ENCODE measurements around the gene GSTA1.
"Not testable (repeated sequence)": the region's sequence is repeated elsewhere in the genome, so short reads cannot be mapped to it uniquely, and the experiment has no call there.

The GSTA1 gene

DNA sequence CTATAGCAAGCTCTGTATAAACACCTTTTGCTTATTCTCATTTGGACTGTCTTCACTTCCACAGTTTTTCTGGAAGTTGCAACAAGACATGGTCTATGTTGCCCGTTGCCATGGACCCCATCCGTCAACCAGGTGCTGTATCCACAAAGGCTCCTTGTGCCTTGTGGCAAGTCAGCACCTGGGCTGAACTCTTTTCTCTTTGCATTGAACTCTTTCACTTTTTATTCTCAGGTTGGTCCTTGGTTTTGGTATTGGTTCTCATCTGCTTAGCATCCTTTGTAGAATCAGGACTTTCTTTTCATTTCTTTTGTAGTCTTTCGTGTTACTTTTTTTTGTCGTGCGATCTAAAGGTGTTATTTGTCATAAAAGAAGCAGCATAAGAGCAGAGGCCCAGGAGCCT is 5.0 kb upstream of the GSTA1 start:
- H3K27ac ChIP-seq (replicated peaks), result no peak overlapping the region
- DNase-seq (ENCODE audit: low read depth in 1 of 2, low spot score in 1 of 2), result no peak
- H3K27me3 ChIP-seq (ENCODE audit: insufficient read depth, poor library complexity, severe bottlenecking), result no peaks in the 10 kb centered on the region
- H3K4me3 ChIP-seq (replicated peaks; ENCODE audit: insufficient read depth, low read length), result no peak overlapping the region
- TF ChIP-seq, protein P1, sequence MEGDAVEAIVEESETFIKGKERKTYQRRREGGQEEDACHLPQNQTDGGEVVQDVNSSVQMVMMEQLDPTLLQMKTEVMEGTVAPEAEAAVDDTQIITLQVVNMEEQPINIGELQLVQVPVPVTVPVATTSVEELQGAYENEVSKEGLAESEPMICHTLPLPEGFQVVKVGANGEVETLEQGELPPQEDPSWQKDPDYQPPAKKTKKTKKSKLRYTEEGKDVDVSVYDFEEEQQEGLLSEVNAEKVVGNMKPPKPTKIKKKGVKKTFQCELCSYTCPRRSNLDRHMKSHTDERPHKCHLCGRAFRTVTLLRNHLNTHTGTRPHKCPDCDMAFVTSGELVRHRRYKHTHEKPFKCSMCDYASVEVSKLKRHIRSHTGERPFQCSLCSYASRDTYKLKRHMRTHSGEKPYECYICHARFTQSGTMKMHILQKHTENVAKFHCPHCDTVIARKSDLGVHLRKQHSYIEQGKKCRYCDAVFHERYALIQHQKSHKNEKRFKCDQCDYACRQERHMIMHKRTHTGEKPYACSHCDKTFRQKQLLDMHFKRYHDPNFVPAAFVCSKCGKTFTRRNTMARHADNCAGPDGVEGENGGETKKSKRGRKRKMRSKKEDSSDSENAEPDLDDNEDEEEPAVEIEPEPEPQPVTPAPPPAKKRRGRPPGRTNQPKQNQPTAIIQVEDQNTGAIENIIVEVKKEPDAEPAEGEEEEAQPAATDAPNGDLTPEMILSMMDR (IDR thresholded peaks at IDR 0.05; ENCODE audit: insufficient read depth, low read length), result no peak
- TF ChIP-seq POLR2AphosphoS5 (IDR thresholded peaks at IDR 0.05; ENCODE audit: low read depth), result no peak
- TF ChIP-seq, protein P2, sequence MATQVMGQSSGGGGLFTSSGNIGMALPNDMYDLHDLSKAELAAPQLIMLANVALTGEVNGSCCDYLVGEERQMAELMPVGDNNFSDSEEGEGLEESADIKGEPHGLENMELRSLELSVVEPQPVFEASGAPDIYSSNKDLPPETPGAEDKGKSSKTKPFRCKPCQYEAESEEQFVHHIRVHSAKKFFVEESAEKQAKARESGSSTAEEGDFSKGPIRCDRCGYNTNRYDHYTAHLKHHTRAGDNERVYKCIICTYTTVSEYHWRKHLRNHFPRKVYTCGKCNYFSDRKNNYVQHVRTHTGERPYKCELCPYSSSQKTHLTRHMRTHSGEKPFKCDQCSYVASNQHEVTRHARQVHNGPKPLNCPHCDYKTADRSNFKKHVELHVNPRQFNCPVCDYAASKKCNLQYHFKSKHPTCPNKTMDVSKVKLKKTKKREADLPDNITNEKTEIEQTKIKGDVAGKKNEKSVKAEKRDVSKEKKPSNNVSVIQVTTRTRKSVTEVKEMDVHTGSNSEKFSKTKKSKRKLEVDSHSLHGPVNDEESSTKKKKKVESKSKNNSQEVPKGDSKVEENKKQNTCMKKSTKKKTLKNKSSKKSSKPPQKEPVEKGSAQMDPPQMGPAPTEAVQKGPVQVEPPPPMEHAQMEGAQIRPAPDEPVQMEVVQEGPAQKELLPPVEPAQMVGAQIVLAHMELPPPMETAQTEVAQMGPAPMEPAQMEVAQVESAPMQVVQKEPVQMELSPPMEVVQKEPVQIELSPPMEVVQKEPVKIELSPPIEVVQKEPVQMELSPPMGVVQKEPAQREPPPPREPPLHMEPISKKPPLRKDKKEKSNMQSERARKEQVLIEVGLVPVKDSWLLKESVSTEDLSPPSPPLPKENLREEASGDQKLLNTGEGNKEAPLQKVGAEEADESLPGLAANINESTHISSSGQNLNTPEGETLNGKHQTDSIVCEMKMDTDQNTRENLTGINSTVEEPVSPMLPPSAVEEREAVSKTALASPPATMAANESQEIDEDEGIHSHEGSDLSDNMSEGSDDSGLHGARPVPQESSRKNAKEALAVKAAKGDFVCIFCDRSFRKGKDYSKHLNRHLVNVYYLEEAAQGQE (IDR thresholded peaks at IDR 0.05; ENCODE audit: insufficient replicate concordance, low read depth), result no peak
- no peak for TF ChIP-seq GABPA (IDR thresholded peaks at IDR 0.05; ENCODE audit: low read depth)
- TF ChIP-seq SPI1 (IDR thresholded peaks at IDR 0.05; ENCODE audit: borderline replicate concordance, low read depth), result no peak

DNA sequence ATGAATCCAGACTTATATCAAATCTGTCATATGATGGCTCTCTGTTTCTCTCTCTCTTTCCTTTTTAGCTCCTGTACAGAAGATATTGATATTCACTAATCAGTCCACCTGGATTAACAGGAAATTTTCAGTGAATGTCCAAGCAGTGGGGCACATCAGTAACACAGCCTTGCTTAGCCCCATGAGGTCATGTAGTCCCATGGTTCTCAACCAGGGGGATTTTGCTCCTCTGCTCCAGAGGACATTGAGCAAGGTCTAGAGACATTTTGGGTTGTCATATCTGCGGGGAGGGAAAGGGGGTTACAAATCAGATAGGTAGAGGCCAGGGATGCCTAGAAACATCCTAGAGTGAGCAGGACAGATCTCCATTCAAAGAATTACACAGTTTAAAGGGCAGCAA is 810 bp downstream of the GSTA1 start:
- no peak for DNase-seq (ENCODE audit: low read depth in 1 of 2, low spot score in 1 of 2)
- no peaks in the 10 kb centered on the region for H3K27me3 ChIP-seq (ENCODE audit: insufficient read depth, poor library complexity, severe bottlenecking)
- H3K4me3 ChIP-seq (replicated peaks; ENCODE audit: insufficient read depth, low read length), result no peak overlapping the region
- H3K27ac ChIP-seq (replicated peaks), result no peak overlapping the region
- TF ChIP-seq, protein P1 (IDR thresholded peaks at IDR 0.05; ENCODE audit: insufficient read depth, low read length), result no peak
- no peak for TF ChIP-seq SPI1 (IDR thresholded peaks at IDR 0.05; ENCODE audit: borderline replicate concordance, low read depth)
- TF ChIP-seq GABPA (IDR thresholded peaks at IDR 0.05; ENCODE audit: low read depth), result no peak
- no peak for TF ChIP-seq POLR2AphosphoS5 (IDR thresholded peaks at IDR 0.05; ENCODE audit: low read depth)
- TF ChIP-seq, protein P2 (IDR thresholded peaks at IDR 0.05; ENCODE audit: insufficient replicate concordance, low read depth), result no peak

DNA sequence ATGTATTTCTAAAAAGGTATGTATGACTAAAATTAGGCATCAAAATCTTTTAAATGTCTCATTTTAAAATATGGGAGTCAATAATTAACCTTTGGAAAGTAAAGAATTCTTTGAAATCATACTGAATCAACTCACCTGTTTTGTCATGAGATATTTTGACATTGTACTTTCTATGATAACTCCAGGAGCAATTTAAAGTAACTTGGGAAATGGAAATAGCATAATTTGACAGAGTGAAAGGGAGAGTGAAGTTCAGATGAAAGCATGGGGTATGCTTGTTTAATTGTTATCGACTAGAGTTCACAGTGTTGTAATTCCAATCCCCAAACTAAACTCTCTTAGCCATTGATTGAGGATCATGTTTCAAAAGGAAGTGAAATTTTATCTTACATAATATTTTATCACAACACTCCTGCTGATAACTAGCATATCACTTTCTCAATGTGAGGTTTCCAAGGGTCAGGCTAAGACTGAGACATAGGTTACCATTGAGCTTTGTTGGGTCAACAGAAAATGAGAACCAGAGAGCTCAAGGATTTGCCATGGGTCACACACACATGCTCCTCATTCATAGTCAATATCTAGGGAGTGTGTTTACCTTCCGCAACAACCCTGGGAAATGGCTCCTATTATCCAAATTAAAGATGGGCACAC is 2.3 kb downstream of the GSTA1 start:
- H3K27me3 ChIP-seq (ENCODE audit: insufficient read depth, poor library complexity, severe bottlenecking), result no peaks in the 10 kb centered on the region
- H3K4me3 ChIP-seq (replicated peaks; ENCODE audit: insufficient read depth, low read length), result no peak overlapping the region
- H3K27ac ChIP-seq (replicated peaks), result no peak overlapping the region
- TF ChIP-seq SPI1 (IDR thresholded peaks at IDR 0.05; ENCODE audit: borderline replicate concordance, low read depth), result no peak
- TF ChIP-seq, protein P1 (IDR thresholded peaks at IDR 0.05; ENCODE audit: insufficient read depth, low read length), result no peak
- TF ChIP-seq, protein P2 (IDR thresholded peaks at IDR 0.05; ENCODE audit: insufficient replicate concordance, low read depth), result no peak
- TF ChIP-seq POLR2AphosphoS5 (IDR thresholded peaks at IDR 0.05; ENCODE audit: low read depth), result no peak
- no peak for TF ChIP-seq GABPA (IDR thresholded peaks at IDR 0.05; ENCODE audit: low read depth)
- DNase-seq (ENCODE audit: low read depth in 1 of 2, low spot score in 1 of 2), result no peak

DNA sequence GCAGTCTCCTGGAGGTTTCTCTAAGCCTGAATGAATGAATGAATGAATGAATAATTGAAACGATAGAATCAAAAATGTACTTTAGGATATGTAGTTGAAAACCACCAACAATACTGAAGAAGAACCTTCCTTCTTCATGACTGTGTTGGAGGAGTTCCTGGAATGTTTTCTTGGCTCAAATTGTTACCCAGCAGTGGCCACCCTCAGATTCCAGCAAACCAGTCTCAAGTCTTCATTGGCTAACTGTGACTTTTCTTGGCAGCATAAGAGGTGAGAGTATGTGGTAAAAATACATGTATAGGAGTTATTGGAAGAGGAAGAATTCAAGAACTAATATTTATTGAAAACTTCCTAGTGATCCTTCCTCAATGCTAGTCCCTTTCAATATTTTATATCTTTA is 4.3 kb downstream of the GSTA1 start:
- not testable (repeated sequence) for H3K27ac ChIP-seq (replicated peaks); H3K4me3 ChIP-seq (replicated peaks; ENCODE audit: insufficient read depth, low read length); DNase-seq (ENCODE audit: low read depth in 1 of 2, low spot score in 1 of 2); H3K27me3 ChIP-seq (ENCODE audit: insufficient read depth, poor library complexity, severe bottlenecking)

DNA sequence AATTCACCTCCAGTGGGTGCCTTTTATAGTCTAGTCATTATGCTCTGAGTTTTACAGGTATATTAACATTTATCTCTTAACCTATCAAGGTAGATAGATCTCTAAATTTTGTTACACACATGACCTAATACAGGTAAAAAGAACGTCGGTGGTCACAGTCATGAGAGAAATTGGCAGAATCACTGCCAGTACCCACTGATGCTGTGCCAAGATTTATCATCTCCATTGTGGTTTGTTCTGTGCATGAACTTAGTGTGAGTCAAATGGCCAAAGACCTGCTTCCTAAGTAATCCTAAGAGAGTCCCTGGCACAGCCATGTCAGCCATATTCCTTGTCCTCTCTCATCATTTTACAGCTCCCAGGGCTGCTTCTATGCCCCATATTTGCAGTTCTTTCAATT is 9.2 kb downstream of the GSTA1 start:
- H3K27me3 ChIP-seq (ENCODE audit: insufficient read depth, poor library complexity, severe bottlenecking); H3K4me3 ChIP-seq (replicated peaks; ENCODE audit: insufficient read depth, low read length); DNase-seq (ENCODE audit: low read depth in 1 of 2, low spot score in 1 of 2): not testable (repeated sequence)

More for the DNA sequence above, 9.2 kb downstream of the GSTA1 start:
- not testable (repeated sequence) for H3K27ac ChIP-seq (replicated peaks)

Measured in HL-60 (cell line).